Measurements from ENCODE around the gene ANKRD23. TPM values are rescaled to one million over a fixed set of nuclear protein-coding genes. Genes with fewer than 3 reads are reported as not detected.
"Not testable (repeated sequence)": the region's sequence is repeated elsewhere in the genome, so short reads cannot be mapped to it uniquely, and the experiment has no call there.

Gene ANKRD23
- total RNA-seq, 2 experiments from 2014 or later = 3.9 to 4.9 TPM

DNA sequence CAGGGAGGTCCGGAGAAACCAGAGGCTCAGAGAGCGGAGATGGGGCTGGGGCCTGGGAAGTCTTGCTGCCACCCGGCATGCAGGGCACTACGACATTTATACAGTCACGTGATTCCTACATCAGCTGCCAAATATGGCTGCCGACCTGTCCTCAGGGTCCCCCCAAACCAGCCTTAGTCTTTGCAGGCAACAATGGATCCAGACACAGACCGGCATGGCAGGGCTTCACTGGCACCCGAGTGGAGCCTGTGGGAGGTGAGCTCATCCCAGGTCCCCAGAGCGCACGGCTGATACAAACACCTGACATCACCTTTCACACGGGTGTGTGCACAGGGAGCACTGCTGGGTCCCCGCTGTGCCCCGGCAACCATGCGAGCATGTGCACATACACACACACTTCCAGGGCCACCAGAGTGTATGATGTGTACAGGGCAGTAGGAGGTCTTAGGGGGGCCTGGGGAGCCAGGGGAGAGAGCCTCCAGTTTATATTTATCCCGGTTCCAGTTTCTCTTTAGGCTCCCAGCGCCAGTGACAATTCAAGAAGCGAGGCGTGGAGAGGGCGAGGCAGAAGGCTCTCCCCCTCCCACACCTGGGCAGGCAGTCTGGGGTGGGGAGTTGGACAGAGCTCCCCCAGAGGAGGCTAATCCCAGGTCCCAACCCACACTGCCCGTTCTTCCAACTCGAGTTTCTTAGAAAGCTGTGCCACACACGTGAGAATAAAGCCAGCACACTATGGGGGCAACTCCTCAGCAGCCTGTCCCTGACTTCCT is 23.4 kb upstream of the ANKRD23 start:
- POLR2A ChIA-PET = no interaction called here
- CTCF ChIA-PET = interaction anchor here (1.1 to 4.5 kb wide), 3 partner anchors 9 to 85 kb away, joined by 4 to 39 read pairs (median 7); partner anchors contain the start of gene ANKRD39

DNA sequence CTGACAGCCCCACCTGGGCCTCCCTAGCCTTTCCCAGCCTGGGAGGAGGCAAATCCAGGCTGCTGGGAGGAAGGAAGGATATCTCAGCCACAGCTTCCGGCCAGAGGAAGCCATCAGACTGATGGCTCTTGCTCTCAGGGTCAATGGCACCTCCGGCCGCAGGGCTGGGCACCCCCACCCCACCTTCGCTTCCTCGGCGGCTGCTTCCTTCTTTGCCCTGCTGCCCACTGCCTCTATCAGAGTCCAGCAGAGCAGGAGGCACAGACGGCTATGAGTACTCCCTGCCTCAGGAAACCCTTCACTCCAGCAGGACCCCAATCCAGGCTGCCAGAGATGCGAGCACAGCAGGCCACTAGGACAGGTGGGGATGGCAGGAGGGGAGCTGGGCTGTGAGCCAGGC is 22.8 kb upstream of the ANKRD23 start:
- ChIA-PET CTCF (interaction anchor here (1.1 to 4.5 kb wide), 2 partner anchors 9 to 84 kb away, joined by 4 to 39 read pairs; partner anchors contain the start of gene ANKRD39), POLR2A (no interaction called here)

DNA sequence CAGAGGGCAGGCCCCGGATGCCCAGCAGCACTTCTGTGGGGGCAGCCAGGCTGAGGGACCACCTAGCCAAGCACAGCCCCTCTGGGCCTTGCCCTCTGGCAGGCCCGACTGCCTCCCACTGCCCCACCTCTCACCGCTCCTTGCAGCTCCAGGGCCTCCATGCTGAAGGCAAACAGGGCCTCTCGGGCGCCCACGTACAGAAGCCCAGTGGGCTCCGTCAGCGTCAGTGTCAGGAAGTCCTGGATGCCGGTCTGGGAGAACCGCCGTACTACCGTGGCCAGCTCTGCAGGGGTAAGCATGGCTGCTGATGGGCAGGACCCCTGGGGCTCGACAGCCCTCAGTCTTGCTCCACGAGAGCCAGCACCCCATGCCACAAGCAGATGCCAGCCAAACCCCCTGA is 22.3 kb upstream of the ANKRD23 start:
- POLR2A ChIA-PET = no interaction called here
- CTCF ChIA-PET = interaction anchor here (1.1 to 4.5 kb wide), 2 partner anchors 8 to 85 kb away, joined by 4 to 39 read pairs; partner anchors contain the start of gene ANKRD39

DNA sequence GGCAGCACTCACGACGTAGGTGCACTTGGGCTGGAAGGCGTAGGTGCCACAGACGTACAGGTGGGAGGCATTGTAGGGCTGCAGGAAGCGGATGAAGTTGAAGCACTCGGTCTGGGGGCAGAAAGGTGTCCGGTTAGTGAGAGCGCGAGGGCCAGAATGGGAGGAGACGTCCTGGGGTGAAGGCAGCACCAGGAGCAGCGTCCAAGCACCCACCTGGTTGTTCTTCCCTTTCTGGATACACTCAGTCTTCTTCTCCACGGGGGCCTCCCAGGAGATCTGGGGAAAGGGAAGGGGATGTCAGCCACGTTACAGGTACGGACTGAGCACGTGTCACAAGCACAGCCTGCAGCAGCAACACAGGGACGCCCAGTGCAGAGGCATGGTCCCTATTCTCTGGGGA is 21.8 kb upstream of the ANKRD23 start:
- CTCF ChIA-PET = interaction anchor here (4.5 kb wide), 1 partner anchor 8 kb away, joined by 39 read pairs; the partner anchor contains the start of gene ANKRD39
- POLR2A ChIA-PET = no interaction called here

DNA sequence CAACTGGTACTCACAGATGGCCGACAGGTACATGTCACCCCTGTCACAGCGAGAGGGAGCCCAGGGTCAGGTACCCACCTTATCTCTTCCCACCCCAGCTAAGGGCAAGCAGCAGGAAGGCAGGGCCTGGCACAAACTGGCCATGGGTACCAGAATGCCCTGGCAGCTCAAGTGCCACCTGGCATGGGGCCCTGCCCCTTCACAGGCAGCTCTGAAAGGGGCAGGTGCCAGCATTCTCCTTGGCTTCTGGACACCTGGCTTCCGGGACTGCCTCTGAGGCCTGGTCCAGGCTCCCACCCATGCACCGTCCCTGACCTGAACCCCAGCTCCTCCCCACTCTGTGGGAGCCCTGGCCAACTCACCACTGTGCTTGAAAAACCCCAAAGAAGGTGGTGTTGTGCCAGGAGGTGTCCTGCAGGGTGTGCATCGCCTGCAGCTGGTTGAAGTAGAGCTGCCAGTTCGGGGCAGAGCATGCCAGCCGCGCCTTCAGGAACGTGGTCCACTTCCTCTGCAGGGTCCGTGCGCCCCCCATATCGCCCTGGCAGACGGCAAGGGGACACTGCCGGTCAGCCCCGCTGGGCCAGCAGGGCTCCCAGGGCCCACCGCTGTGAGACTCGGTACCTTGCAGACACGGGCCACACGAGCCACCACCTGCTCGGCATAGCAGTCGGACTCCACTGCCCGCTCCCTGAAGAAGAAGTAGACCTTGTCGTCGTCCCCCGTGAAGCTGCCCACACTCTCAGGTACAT is 20.7 kb upstream of the ANKRD23 start:
- CTCF ChIA-PET = no interaction called here
- POLR2A ChIA-PET = interaction anchor here (0.5 kb wide), 1 partner anchor 16 kb away, joined by 4 read pairs; no protein-coding TSS in a partner anchor

DNA sequence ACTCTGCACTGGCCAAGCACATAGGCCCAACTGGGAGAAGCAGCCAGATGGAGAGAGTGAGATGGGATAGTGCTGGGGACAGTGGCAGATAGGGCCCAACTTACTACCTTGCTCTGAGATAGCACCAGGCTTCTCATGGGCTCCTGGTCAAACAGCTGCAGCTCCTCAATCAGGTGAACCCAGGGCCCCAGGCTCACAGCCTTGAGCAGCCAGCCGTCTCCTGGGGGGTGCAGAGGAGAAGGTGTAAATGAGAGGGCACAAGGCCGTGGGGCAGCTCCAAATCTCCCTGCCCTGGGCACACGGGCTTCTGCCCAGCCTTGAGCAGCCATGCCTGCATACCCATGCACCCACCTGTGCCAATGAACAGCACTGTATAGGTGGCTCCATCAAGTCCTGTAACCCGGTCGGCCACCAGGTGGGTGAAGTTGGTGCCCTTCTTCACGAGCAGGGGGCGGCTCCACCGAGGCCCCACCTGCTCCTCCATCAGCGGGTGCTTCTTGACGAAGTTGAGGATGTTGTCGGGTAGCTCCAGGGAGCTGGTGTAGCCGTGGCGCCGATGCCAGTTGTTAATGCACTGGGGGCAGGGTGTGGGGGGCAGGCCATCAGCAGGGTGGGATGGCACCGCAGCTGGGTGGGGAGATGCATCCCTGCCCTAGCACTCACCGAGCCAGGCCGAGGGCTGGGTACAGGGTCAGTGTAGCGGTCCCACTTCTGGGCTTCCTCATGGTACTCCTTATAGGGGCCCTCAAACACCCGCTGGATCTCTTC is 19.9 kb upstream of the ANKRD23 start:
- CTCF ChIA-PET = no interaction called here

DNA sequence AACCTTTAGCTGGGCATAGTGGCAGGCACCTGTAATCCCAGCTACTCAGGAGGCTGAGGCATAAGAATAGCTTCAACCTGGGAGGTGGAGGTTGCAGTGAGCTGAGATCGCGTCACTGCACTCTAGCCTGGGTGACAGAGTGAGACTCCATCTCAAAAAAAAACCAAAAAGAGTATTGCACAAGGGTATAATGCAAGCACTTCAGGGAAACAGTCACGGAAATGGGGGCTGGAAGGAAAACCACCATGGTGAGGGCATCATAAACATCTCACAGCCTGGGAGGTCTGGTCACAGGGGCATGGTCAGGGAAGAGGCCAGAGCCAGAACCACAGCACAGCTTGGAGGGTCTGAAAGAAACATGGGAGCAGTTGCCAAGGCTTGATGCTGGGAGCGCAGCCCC is 19.2 kb upstream of the ANKRD23 start:
- CTCF ChIA-PET, POLR2A ChIA-PET: not testable (repeated sequence)

More for the DNA sequence above, 19.9 kb upstream of the ANKRD23 start:
- POLR2A ChIA-PET = interaction anchor here (0.5 kb wide), 1 partner anchor 17 kb away, joined by 4 read pairs; no protein-coding TSS in a partner anchor

DNA sequence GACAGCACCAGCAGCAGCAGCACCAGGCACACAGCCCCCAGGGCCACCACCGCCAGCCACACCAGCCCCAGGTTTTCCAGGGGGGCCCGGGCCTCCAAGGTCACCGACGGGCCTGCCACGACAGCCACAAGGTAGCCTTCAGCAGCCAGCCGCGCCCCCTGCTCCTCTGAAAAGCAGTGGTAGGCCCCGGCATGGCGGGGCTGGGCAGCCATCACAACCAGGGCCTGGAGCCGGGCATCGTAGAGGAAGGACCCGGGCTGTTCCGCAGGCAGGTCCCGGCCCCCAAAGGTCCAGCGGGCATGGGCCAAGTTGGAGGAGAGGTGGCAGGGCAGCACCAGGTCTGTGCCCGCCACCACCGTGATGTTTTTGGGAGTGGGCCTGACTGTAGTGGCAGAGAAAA is 17.3 kb upstream of the ANKRD23 start:
- CTCF ChIA-PET = interaction anchor here (1.2 to 1.5 kb wide), 2 partner anchors 90 to 91 kb away, joined by 3 to 5 read pairs; no protein-coding TSS in a partner anchor
- POLR2A ChIA-PET = no interaction called here

DNA sequence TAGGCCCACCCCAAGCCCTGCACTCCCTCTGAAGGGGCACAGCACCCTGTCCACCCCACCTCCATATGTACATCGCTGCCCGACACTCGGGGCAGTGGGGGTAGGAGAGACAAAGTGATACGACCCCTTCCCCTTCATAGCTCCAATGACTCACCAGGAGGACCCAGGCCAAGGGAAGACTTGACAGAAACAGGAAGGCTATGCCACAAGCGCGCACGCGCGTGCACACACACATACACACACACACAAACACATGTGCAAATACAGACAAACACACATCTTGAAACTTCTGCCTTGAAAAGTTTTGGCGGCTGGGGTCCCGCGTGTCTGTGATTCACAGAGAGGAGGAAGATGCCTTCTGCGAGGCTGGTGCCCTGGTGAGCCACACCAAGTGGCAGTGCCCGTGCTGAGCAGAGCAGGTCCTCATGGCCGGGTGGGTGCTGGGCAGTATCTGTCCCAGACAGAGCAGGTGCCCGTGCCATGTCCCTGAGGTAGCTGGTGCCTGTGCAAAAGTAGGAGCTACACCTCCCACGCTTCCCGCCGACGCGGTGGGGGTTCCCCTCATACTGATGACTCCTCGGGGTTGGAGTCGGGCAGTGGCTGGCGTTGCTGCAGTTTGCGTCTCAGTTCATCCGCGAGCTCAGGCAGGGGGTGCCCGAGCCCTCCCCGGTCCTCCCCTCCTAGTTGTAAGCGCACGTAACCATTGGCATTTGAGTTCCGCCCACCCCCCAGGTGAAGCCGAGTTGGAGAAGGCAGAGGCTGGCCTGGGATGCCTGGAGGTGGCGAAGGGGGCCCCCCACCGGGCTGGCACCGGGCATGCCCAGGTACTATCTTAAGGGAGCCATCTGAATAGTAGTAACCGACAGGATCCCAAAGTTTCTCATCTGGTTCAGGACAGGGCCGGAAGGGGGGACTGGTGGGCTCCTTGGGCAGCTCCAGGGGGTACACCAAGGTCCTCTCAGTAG is 16.5 kb upstream of the ANKRD23 start:
- CTCF ChIA-PET = interaction anchor here (1.2 to 1.6 kb wide), 3 partner anchors 91 to 102 kb away, joined by 3 to 5 read pairs (median 4); no protein-coding TSS in a partner anchor
- POLR2A ChIA-PET = interaction anchor here (0.7 to 2.4 kb wide), 2 partner anchors 8 to 100 kb away, joined by 3 to 5 read pairs; no protein-coding TSS in a partner anchor

DNA sequence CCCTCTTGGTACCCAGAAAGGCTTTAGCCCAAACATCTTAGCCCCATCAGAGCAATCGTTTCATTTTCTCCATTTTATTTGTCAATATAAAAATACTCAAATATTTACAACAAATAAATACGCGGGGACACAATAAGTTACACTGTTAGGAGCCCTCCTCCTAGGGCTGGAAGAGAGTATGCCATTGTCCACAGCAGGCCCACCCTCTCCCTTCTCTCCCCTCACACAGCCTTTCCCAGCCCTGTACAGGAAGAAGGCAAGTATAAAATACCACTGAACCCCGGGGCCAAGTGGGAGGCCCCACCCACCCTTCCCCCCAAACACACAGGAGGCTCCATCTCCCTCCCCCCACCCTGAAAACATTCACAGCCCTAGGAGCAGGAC is 15.9 kb upstream of the ANKRD23 start:
- ChIA-PET CTCF (interaction anchor here (1.6 to 3.5 kb wide), 2 partner anchors 8 to 103 kb away, joined by 4 to 39 read pairs; partner anchors contain the start of gene SEMA4C), POLR2A (interaction anchor here (0.7 to 2.4 kb wide), 2 partner anchors 9 to 99 kb away, joined by 3 to 5 read pairs; no protein-coding TSS in a partner anchor)

DNA sequence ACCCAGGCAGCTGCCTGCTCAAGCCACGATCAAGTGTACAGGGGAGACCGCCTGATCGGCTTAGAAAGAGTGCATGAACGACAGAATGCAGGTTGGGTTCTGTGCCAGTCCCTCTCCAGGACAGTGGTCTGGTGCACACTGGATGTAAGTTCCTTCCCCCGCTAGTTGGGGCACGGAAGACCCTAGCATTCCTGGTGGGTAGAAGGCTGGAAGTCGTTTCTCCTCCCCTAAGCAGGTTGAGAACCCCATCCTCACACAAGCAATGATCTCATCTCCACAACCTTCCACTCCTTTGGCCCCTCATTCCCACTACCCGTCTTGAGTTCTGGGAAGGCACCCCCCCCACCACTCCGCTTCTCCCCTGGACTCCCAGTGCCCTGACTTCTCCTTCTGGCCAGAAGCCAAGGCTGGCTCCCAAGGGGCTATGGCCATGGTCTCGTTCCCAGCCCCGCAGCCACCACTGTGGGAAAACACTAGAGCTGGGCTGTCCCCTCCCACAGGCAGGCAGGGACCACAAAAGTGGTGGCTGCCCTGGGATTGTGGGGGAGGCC is 15.4 kb upstream of the ANKRD23 start:
- ChIA-PET CTCF (interaction anchor here (1.1 to 3.5 kb wide), 8 partner anchors 9 to 104 kb away, joined by 4 to 39 read pairs (median 16); partner anchors contain the start of gene SEMA4C), POLR2A (interaction anchor here (1.3 to 2.4 kb wide), 3 partner anchors 9 to 104 kb away, joined by 5 to 12 read pairs (median 5); no protein-coding TSS in a partner anchor)

DNA sequence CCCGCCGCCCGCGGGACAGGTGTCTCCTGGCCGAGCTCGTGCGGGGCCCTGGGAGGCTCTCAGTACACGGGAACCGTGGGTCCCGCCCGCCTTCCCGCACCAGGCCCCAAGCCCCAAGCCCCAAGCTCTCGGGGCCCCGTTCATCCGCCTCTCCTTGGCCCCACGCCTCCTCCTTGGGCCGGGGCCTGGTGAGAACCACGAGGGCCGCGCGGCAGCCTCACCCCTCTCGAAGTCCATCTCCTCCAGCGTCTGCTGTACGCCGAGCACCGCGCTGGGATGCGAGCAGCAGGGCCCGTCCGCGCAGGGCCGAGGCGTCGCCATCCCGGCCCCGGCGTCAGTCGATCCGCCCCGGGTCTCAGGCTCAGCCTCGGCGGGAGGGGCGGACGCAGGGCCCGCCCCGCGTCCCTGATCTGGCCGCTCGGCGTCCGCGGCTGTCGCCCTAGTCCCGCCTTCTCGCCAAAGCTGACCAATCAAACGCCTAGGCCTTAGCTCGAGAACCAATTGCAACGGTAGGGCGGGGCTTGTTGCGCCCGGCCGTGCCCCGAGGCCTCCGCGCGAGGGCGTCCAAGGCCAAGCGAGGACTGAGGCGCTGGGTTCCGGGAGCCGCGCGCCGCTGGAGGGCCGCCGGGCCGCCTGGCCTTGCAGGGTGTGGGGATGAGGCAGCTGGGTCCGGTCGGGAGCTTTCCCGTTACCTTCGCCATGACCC is 14.0 kb upstream of the ANKRD23 start, which contains the start of gene ANKRD39:
Gene ANKRD39, minus strand, starts transcription at position 350 of the 706 bp plus-strand sequence. Its CDS starts 29 bp downstream, at position 321.
- CTCF ChIA-PET = interaction anchor here (0.6 to 3.5 kb wide), 37 partner anchors 10 to 919 kb away, joined by 3 to 39 read pairs (median 4); partner anchors contain the start of genes ANKRD36, CNNM3, CNNM4 and SEMA4C
- POLR2A ChIA-PET = interaction anchor here (0.6 to 2.4 kb wide), 10 partner anchors 11 to 537 kb away, joined by 3 to 18 read pairs (median 5); partner anchors contain the start of gene CNNM3

DNA sequence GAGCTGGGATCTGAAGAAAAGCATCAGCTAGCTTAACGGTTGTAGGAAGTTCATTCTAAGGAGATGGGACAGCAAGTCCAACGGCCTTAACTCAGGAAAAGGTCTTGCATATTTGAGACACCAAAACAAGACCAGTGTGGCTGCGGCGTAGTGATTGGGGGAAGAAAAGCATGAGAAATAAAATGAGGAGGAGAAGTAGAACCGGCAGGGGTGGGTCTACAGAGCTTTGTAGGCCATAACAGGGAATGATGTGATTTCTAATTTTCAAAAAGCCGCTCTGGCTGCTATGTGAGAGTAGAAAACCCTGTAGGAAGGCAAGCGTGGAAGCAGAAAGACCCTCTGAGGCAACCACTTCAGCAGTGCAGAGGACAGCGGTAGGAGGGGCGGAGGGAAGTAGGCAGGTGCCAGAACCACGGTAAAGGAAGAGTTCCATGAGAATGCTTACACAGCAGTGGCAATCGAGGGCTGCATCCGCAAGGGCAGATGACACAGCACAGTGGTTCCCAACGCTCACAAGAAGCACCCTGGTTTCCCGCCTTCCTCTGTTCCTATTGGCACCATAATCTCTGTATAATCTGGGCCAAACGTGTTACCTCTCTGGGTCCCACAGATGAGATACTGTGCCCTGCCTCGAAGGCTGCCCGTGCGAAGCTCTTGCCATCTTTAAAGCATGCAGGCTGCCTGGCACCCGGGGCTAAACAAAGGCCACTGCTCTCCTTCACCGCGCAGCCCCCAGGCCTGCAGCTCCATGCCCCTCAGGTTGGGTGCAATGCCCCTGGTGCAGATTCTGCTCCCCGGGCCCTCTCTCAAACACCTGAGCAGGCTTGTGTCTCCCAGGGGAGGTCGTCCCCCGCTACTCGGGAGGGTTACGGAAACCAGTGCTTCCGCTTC is 13.2 kb upstream of the ANKRD23 start:
- POLR2A ChIA-PET = interaction anchor here (1.0 to 2.4 kb wide), 8 partner anchors 11 to 536 kb away, joined by 3 to 18 read pairs (median 6); partner anchors contain the start of gene CNNM3
- CTCF ChIA-PET = interaction anchor here (0.6 to 3.5 kb wide), 30 partner anchors 11 to 693 kb away, joined by 3 to 39 read pairs (median 4); partner anchors contain the start of genes ANKRD36, CNNM3, CNNM4 and SEMA4C

DNA sequence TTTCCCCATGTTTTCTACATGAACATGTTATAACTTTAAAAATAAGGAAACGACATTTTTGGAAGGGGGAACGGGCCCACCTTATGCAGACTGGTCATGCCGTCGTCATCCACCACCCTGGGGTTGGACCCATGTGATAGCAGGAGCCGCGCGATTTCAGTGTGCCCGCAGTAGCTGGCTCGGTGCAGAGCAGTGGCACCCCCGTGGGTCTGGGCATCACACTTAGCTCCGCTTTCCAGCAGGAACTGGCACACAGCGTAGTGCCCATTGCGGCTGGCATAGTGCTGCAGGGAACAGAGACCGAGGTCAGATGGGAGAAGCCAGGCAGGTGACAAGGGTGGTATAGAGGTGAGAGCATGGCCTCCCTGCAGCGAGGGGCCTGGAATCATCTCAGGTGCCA is 9.5 kb upstream of the ANKRD23 start:
- ChIA-PET CTCF (interaction anchor here (1.6 to 1.9 kb wide), 2 partner anchors 10 to 52 kb away, joined by 4 read pairs; partner anchors contain the start of gene ANKRD23), POLR2A (no interaction called here)

DNA sequence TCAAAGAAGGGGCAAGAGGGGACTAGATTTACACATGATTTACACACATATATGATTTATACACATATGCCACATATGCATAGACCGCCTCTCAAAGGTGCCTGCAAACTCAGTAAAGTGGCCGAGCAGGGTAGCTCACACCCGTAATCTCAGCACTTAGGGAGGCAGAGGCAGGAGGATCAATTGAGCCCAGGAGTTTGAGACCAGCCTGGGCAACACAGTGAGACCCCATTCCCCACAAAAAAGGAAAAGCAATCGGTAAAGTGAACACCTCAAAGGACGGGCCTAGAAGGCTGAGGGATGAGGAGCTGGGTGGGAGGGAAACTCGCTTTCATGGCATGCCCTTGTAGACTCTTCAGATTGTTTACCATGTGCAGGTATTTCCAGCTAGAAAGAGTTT is 8.8 kb upstream of the ANKRD23 start:
- POLR2A ChIA-PET = no interaction called here
- CTCF ChIA-PET = interaction anchor here (0.9 to 1.9 kb wide), 3 partner anchors 9 to 52 kb away, joined by 4 read pairs; partner anchors contain the start of gene ANKRD23

All from activated CD8-positive, alpha-beta memory T cell treated with anti-CD3 and anti-CD28 coated beads for 36 hours (primary cell).